GM19438 (cell line): ENCODE results near the gene RNF152.
"Not testable (repeated sequence)": the region's sequence is repeated elsewhere in the genome, so short reads cannot be mapped to it uniquely, and the experiment has no call there.

ENCODE experiments used
- ATAC-seq: cut with Tn5 transposase; IDR thresholded peaks from one replicate; pipeline ENCODE4 v1.9.1; 2021; ENCODE audit warnings: low read depth; ENCODE audit not compliant: unreplicated experiment

The RNF152 gene

DNA sequence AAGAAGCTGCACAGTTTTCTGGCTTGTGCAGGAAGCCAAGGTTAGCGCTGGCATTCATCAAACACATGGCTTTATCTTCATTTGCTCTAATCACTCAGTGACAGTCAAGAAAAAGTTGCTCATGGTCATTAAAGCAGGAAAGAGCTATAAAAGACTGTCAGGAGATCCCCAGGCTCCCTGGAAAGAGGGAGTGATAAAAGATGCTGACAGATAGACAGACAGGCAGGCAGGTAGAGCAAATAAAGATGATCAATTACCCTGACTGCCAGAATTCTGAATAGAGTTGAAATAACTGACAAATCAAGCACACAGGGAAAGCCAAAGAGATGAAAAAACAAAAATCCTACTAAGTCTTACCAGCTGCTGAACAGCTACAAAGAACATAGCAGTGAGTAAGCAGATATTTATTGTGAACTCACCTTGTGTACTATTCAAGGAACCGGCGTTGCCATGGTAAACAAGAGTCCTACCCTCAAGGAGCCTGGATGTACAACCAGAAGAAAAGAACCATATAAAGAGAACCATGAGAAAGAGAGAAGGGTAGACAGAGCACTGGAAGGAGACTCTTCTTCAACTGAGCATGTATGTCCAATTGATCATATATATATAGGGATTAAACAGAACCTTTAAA, 68.0 kb downstream of the RNF152 start:
- no peak for ATAC-seq

DNA sequence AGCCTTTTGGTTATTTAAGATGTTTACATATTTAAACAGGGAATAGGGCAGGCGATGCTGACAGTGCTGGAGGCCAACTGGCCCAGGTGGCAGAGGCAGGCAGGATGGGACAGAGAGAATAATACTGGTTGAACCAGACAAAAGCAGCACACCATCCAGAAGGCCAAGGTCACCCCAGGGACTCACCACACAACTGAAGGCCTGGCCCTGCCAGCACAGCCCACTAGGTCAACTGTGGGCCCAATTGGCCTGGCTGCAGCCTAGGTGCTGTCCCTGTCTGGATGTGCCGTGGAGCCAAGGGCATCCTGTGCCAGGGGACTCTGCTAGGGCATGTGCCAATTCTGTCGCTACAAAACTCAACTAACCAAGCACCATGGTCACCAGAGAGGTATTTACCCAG, 69.2 kb downstream of the RNF152 start:
- no peak for ATAC-seq

DNA sequence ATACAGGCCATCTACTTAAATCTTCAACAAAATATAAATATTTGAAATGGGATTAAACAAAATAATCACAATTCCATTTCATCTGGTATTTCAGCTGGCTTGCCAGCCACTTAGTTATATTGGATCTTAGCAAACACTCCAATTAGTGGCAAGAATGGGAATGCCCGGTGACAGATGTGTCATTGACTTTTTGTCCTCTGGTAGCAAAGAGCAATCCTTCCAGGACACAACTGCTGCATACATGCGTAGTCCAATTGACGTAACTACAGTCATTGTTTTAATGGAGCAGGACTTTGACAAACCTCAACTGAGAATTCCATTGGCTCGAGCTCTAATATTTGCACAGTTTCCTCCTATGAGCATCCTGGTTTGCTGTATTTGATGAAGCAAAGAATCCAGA, 69.9 kb downstream of the RNF152 start:
- no peak for ATAC-seq

DNA sequence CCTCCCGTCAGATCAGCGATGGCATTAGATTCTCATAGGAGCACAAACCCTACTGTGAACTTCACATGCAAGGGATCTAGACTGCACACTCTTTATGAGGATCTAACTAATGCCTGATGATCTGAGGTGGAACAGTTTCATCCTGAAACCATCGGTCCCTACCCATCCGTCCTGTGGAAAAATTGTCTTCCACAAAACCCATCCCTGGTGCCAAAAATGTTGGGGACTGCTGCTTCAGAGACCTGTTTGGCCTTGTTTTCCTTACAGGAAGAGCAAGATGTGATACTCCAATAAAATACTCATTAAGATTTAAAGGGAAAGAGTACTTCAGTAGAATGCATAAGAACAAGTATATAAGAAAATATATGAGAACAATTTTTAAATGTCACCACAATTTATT, 71.1 kb downstream of the RNF152 start:
- ATAC-seq = no peak

DNA sequence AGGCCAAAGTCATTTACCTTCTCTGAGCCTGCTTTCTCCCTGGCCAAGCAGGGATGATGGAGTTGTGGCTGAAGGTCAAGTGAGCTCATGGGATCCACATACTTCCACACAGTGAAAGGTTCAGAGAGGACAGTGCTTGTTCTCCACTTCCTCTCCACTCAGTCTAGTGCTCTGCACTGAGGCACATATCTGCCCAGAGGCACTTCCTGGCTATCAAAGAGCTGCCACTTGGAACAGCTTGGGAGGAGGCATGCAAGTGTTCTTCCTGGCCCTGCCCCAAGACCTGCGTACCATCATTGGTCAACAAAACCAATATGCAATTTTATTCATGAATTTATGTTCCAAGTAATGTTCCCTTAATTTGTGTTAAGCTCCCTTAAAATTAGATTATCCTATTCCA, 71.9 kb downstream of the RNF152 start:
- no peak for ATAC-seq

DNA sequence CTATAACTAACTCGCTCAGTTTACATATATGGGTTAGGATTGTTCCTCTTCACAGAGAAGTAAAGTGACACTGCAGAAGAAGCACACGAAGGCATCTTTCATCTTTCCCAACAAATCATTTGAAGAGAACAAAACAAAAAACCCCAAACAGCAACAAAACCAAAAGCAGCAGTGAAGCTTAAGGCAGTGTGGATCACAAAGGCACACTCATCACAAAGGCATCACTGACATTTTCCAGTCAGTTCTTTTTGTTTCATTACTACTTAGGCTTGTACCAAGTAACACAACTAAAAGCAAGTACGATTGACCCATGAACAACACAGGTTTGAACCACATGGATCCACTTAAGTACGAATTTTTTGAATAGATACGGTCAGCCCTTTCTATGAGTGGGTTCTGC, 75.7 kb downstream of the RNF152 start:
- ATAC-seq = no peak

DNA sequence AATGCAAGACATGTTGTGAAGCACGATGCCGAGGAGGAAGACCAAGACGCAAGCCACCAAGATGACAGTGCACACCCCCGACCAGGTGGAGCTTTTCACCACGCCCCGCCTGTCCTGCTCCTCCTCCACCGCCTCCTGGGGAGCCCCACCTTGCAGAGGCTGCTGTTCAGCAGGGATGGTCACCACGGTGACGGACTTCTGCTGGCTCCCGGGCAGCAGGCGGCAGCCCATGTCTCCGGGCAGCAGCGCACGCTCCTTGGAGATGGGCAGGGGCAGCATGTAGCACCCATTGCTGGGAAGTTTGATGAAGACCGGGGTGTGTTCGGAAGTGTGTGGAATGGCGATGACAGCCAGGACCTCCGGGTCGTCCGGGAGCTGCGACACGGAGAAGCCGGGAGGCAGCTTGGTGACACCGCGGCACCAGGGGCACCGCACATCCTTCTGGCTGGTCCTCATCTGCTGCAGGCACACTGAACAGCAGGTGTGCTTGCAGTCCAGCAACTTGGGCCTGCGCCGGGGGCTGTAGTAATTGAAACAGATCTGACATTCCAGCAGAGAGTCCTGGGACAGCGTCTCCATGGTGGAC, 76.8 kb downstream of the RNF152 start:
- ATAC-seq = no peak

DNA sequence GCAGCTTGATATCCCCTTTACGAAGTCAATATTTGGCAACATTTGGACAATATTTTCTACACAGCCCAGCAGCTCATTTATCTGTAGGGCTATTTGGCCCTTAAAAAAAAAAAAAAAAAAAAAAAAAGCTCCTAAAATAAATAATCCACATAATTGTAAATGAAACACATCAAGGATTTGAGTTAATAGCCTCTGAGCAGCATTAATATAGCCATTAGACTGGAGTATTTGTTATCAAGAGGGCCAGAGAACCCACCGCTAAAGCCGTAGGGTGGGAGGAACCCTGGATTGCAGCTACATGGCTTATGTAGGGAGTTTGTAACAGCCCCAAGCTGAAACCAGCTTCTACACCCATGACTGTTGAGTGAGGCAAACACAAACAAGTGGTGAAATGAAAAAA, 84.5 kb downstream of the RNF152 start:
- no peak for ATAC-seq

DNA sequence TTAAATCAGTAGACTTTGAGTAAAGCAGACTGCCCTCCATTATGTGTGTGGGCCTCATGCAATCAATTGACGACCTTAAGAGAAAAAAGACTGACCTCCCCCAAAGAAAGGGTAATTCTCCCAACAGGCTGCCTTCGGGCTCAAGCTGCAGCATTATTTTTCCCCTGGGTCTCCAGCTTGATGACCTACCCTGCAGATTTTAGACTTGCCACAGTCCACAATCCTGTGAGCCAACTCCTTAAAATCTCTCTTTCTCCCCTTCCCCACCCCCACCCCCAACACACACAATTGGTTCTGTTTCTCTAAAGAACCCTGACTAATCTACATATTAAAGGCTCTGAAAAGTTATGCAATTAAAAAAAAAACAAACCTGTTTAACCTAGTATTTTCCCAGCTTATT, 89.4 kb downstream of the RNF152 start:
- ATAC-seq = no peak

DNA sequence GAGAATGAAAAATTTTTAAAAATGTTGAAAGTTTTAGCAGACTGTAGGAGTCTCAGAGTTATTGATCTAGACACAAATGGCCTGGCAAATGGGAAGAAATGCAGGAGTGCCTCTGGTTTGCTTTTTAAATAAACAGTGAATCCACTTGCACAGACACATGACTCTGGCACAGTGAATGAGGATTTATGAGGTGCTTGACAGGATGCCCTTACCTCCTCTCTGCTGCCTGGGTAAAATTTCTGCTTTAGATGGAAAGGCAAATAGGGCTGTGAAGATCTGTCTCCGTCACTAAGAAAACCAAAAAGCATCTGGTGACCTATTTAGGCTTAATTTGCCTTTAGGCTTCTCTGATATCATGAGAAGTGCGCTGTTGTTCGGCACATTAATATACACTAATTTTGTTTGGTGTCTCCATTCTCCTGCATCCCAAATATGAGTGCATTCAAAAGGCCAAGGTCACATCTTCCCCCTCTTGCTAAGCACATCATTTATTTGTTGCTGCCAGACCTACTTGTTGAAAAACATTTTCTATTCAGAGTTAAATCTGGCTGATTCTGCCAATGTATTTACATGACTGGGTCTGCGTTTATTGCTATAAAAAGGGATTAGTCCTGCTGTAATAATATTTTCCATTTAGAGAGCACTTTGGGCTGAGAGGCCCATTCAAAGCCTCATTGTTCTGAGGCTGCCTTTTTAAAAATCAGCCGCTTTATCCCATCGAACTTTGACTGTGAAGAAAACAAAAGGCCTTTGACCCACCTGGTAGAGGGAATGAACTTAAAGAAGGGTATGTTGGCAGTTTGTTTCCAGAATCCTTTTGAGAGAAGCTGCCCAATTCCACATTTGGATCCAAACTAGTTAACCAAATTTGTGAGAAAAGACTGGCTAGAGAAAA, 94.9 kb downstream of the RNF152 start:
- ATAC-seq = no peak

DNA sequence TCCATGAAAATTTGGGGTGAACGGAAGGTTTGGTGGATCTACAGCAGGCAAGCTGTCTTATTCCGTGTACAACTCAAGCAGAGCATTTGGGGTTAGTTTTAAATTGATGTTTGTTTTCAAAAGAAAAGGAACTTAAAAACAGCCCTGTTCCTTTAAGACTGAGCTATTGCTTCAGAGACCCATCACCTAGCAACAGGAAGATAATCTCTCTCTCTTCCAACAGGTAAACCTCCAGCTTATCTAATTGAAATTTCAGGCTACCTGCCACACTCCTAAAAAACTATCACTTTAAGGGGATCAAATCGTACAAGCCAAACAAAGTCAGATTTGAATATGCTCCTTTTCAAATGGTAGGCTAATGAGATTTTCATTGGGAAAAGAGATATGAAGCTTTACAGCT, 101.8 kb downstream of the RNF152 start:
- no peak for ATAC-seq

DNA sequence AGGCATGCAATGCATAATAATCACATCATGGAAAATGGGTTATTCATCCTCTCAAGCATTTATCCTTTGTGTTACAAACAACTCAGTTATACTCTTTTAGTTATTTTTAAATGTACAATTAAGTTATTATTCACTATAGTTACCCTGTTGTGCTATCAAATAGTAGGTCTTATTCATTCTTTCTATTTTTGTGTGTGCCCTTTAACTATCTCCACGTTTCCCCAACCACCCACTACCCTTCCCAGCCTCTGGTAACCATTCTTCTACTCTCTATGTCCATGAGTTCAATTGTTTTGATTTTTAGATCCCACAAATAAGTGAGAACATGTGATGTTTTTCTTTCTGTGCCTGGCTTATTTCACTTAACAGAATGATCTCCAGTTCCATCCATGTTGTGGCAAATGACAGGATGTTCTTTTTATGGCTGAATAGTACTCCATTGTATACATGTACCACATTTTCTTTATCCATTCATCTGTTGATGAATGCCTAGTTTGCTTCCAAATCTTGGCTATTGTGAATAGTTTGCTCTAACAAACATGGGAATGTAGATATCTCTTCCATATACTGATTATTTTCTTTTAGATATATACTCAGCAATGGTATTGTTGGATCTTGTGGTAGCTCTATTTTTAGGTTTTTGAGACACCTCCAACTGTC, 105.7 kb downstream of the RNF152 start:
- ATAC-seq = not testable (repeated sequence)

DNA sequence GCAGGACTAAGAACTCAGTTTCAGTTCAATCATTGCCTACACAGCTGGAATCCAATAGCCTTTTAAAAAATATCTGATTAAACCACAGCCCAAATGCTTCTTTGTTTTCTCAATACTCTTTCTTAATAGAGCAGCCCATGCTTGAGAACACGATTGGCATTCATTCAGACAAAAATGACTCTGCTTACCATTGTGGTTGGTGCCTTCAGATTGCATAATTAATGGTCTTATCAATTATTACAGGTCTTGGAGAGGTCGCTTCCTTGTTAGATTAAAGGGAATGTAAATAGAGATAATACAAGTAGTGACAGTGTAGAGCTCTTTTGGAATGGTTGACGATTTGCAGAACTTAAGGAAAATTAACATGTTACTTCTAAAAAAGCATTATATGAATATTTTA, 107.2 kb downstream of the RNF152 start:
- no peak for ATAC-seq

DNA sequence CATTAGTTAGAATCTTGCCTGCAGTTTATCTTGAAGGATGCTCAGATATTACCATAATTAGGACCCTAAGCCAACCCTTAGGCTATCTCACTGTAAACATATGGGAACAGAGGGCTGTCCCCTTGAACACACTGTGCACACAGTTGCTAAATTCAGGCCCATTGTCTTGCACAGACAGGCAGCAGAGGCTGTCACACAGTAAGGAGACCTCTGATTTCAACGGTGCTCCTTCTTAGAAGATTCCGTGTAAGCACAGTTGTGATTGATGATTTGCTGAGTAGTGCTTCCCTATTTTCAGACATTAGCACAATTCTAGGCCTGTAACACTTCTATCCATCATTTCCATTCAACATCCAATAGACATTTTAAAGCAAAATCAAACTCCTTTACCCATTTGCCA, 108.0 kb downstream of the RNF152 start:
- ATAC-seq = no peak

DNA sequence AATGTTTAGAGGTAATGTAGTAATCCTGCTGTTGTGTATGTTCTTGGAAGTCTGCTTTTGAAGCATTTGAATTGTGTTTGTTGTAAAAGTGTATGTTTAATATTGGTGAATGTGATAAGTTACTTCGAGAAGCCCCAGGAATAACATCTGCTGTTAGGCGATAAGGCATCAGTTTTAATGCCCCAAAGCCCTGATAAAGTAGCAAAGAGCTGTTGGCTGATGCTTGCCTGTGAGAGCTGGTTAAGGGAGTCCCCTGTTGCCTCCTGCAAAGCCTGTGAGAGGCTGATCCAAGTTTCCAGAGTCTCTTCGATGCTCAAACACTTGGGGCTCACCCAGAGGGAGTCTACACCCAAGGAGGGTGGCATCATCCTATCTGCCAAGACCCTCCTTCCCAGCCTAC, 110.3 kb downstream of the RNF152 start:
- no peak for ATAC-seq

DNA sequence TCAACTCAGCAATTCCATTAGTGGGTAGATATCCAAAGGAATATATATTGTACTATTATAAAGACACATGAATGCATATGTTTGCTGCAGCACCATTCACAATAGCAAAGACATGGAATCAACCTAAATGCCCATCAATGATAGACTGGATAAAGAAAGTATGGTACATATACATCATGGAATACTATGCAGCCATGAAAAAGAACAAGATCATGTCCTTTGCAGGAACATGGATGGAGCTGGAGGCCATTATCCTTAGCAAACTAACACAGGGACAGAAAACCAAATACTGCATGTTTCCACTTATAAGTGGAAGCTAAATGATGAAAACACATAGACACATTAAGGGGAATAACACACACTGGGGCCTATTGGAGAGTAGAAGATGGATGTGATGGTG, 116.6 kb downstream of the RNF152 start:
- not testable (repeated sequence) for ATAC-seq

DNA sequence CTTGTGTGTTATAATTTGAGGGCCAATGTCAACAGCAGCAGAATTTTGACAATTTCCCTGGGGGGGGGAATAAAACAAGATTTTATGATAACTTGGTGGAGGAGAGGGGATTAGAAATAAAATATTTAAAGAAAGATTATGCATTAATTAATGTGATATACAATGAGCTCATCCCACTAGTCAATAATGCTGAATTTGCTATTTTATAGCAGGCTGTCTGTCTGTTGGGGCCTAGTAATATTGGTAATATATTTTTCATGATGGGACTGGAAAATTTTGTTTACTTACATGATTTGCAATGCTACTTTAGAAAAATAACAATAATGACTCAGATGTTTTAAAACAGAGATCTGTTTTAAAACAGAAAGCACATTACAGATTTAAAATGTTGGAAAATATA, 118.0 kb downstream of the RNF152 start:
- ATAC-seq = no peak

DNA sequence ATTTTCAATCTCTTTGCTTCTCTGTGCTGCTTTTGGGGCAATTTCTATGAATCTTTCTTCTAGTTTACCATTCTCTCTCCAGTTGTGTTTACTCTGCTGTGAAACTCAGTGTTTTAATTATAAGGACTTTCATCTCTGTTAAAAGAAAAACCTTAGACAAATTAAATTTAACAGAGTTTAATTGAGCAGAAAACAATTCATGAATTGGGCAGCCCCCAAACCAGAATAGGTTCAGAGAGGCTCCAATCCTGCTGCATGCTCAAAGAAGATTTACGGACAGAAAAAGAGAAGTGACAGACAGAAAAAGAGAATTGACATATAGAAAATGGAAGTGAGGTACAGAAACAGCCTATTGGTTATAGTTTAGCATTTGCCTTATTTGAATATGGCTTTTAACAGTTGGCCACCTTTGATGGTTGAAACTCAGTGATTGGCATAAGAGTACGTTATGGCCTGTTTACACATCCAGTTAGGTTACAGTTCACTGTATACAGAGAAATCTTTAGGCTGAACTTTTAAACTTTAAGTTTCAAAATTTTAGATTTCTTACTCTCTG, 120.4 kb downstream of the RNF152 start:
- no peak for ATAC-seq

DNA sequence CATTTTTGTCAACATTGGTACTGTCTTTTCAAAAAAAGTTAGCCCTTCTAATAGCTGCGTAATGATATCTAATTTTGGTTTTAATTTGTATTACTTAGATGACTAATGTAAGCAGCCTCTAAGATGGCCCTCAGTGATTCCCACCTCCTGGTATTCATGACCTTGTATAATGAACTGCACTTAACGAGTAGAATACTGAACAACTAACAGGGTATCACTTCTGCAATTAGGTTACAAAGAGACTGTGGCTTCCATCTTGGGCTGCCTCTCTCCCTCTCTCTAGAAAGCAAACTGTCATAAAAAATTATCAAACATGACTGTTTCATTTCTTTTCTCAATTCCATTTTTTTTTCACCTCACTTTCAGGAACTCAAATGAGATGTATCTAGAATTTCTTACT, 120.9 kb downstream of the RNF152 start:
- ATAC-seq = no peak

DNA sequence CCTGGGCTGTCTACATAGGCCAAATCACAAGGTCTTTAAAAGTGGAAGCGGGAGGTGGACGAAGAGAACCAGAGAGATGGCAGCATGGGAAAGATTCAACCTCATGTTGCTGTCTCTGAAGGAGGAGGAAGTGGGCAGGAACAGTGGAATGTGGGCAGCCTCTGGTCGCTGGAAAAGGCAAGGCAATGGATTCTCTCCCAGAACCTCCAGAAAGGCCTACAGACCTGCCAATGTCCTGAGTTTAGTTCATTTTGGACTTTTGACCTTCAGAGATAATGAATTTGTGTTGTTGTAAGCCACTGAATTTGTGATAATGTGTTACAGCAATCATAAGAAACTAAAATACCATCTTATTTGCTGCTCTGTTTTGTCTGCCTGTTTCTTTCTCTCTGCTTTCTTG, 122.5 kb downstream of the RNF152 start:
- no peak for ATAC-seq

DNA sequence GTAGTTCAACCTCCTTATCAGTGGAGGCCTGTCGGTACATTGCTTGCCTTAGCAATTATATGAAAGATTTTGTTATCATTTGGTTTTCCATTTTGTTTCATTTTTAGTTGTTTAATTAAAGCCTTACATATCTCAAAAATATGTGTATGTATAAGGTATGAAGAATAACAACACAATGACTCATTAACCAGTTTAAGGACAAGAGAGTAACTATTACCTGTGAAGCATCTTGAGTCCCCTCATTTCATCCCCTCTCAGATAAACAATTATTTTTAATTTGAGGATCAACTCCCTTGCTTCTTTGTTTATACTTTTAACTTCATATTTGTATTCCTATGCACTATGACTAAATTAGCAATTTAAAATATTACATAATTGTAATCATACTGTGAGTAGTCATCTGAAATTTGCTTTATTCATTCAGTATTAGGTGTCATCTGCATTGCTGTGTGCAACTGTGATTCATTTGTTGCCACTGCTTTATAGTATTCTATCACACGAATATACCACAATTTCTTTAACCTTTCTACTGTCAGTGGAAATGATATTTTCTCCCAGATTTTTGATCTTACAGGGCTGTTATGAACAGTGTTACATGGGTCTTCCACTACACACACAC, 126.4 kb downstream of the RNF152 start:
- ATAC-seq = no peak
